Neural cell (in vitro differentiated cells): ENCODE measurements around the gene CFAP97D1. TPM values are rescaled to one million over a fixed set of nuclear protein-coding genes. Genes with fewer than 3 reads are reported as not detected.

Experiments
- H2AFZ ChIP-seq: fragments of 200-600, 300-800 bp; sonication (generic), shearing (Covaris generic); 2 replicates; pipeline ENCODE4 v1.6.0; 2014; ENCODE audit warnings: low read depth, mild to moderate bottlenecking, antibody characterized with exemption, low read length, moderate library complexity
- H3F3A ChIP-seq: fragments of 200-600 bp; shearing (Covaris generic); 2 replicates; pipeline ENCODE4 v1.6.1; 2016; ENCODE audit warnings: mild to moderate bottlenecking, moderate library complexity, mixed read lengths, antibody characterized with exemption, low read length; ENCODE audit not compliant: insufficient read depth, poor library complexity, severe bottlenecking
- H3K27ac ChIP-seq: fragments of 200-600, 300-800 bp; sonication (generic), shearing (Covaris generic); 2 replicates; pipeline ENCODE4 v1.5.1; 2014; ENCODE audit warnings: mild to moderate bottlenecking, low read length, moderate library complexity
- H3K27me3 ChIP-seq: fragments of 300-800, 200-600 bp; sonication (generic), shearing (Covaris generic); 2 replicates; pipeline ENCODE4 v1.6.0; 2014; ENCODE audit warnings: mild to moderate bottlenecking, low read depth, low read length, moderate library complexity; ENCODE audit not compliant: insufficient read depth
- H3K36me3 ChIP-seq: fragments of 300-800, 200-600 bp; sonication (generic), shearing (Covaris generic); 2 replicates; pipeline ENCODE4 v1.5.1; 2014; ENCODE audit warnings: mild to moderate bottlenecking, antibody characterized with exemption, low read length, moderate library complexity; ENCODE audit not compliant: insufficient read depth
- H3K4me2 ChIP-seq: fragments of 300-800, 200-600 bp; sonication (generic), shearing (Covaris generic); 2 replicates; pipeline ENCODE4 v1.6.0; 2014; ENCODE audit warnings: mild to moderate bottlenecking, low read length
- H3K4me3 ChIP-seq: fragments of 300-800, 200-600 bp; sonication (generic), shearing (Covaris generic); 2 replicates; pipeline ENCODE4 v1.5.1; 2014; ENCODE audit warnings: mild to moderate bottlenecking, low read length, moderate library complexity
- H3K79me2 ChIP-seq: fragments of 200-600 bp; shearing (Covaris generic); replicated peaks from 2 replicates; pipeline ENCODE4 v1.6.0; 2014; ENCODE audit warnings: mild to moderate bottlenecking, low read length, moderate library complexity; ENCODE audit not compliant: insufficient read depth
- H3K9ac ChIP-seq: fragments of 300-800, 200-600 bp; sonication (generic), shearing (Covaris generic); 2 replicates; pipeline ENCODE4 v1.6.1; 2016; ENCODE audit warnings: mild to moderate bottlenecking, low read length, mixed read lengths
- H3K9me2 ChIP-seq: fragments of 200-600 bp; shearing (Covaris generic); 2 replicates; pipeline ENCODE4 v1.6.1; 2016; ENCODE audit warnings: mild to moderate bottlenecking, low read length, mixed read lengths; ENCODE audit not compliant: insufficient read depth
- H3K9me3 ChIP-seq: fragments of 200-600, 300-800 bp; sonication (generic), shearing (Covaris generic); 2 replicates; pipeline ENCODE4 v1.6.1; 2016; ENCODE audit warnings: mild to moderate bottlenecking, mixed run types, low read length, moderate library complexity, mixed read lengths
- H4K20me1 ChIP-seq: fragments of 200-600 bp; shearing (Covaris generic); 2 replicates; pipeline ENCODE4 v1.6.1; 2016; ENCODE audit warnings: mild to moderate bottlenecking, mixed run types; ENCODE audit not compliant: insufficient read depth
- EP300 ChIP-seq: fragments of 450-650 bp; conservative IDR thresholded peaks from 2 replicates; pipeline ENCODE4 v1.6.1; 2014; ENCODE audit warnings: antibody characterized with exemption, mild to moderate bottlenecking, moderate library complexity; ENCODE audit not compliant: poor library complexity, severe bottlenecking
- EZH2 ChIP-seq: fragments of 200-600, 300-800 bp; shearing (Covaris generic), sonication (generic); IDR thresholded peaks from 2 replicates; pipeline ENCODE4 v1.6.1; 2014; ENCODE audit warnings: antibody characterized with exemption, low read length, borderline replicate concordance, mild to moderate bottlenecking; ENCODE audit not compliant: insufficient read depth, poor library complexity, severe bottlenecking
- MXI1 ChIP-seq: fragments of 450-650 bp; conservative IDR thresholded peaks from 2 replicates; pipeline ENCODE4 v1.6.1; 2014; ENCODE audit warnings: antibody characterized with exemption, mild to moderate bottlenecking; ENCODE audit not compliant: poor library complexity, severe bottlenecking
- POLR2AphosphoS5 ChIP-seq: IDR thresholded peaks from 2 replicates; pipeline ENCODE4 v1.6.1; 2012
- RAD21 ChIP-seq: fragments of 450-650 bp; conservative IDR thresholded peaks from 2 replicates; pipeline ENCODE4 v1.6.1; 2014; ENCODE audit warnings: antibody characterized with exemption, mild to moderate bottlenecking, moderate library complexity
- SMC3 ChIP-seq: fragments of 450-650 bp; conservative IDR thresholded peaks from 2 replicates; pipeline ENCODE4 v1.6.1; 2014; ENCODE audit warnings: antibody characterized with exemption, mild to moderate bottlenecking, moderate library complexity; ENCODE audit not compliant: poor library complexity
- TAF1 ChIP-seq: IDR thresholded peaks from 2 replicates; pipeline ENCODE4 v1.6.1; 2012; ENCODE audit warnings: low read depth
- polyA plus RNA-seq: library from polyadenylated mRNA; depleted of rRNA; stranded (reverse); fragments of >200 nt; gene quantifications from 2 replicates; pipeline ENCODE4 v1.2.3, GENCODE V29; 2014
- TF ChIP-seq, protein P1 (sequence below): fragments of 450-650 bp; IDR thresholded peaks from 2 replicates; pipeline ENCODE4 v1.5.1; 2014; ENCODE audit warnings: antibody characterized with exemption, mild to moderate bottlenecking, moderate library complexity; ENCODE audit not compliant: poor library complexity, severe bottlenecking
- TF ChIP-seq, protein P2 (sequence below): IDR thresholded peaks from 2 replicates; pipeline ENCODE4 v1.6.1; 2012; ENCODE audit warnings: borderline replicate concordance

CFAP97D1 gene
- polyA plus RNA-seq, 1 donor from 2014 or later, result 0.09 TPM

DNA sequence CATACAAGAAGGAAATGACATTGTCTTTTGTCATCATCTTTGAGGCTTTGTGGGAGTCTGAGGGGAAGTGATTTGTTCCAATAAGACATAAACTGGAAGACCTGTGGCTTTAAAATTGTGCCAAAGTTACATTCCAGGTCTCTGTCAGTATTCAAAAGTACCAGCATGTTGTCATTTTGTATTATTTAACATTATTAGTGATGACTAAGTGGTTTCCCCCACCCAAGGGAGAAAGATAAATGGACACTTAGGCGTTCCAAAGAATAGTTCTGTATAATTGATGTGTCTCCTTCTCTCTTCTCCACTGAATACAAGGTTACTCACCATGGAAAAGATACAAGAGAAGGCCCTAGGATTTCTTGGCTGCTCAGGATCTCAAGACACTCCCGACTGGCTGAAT, 3.8 kb downstream of the CFAP97D1 start:
- H3K9me2 ChIP-seq, result no peaks in the 10 kb centered on the region
- no peaks in the 10 kb centered on the region for H3K36me3 ChIP-seq
- TF ChIP-seq EP300, result no peak
- TF ChIP-seq RAD21, result no peak
- TF ChIP-seq, protein P1, sequence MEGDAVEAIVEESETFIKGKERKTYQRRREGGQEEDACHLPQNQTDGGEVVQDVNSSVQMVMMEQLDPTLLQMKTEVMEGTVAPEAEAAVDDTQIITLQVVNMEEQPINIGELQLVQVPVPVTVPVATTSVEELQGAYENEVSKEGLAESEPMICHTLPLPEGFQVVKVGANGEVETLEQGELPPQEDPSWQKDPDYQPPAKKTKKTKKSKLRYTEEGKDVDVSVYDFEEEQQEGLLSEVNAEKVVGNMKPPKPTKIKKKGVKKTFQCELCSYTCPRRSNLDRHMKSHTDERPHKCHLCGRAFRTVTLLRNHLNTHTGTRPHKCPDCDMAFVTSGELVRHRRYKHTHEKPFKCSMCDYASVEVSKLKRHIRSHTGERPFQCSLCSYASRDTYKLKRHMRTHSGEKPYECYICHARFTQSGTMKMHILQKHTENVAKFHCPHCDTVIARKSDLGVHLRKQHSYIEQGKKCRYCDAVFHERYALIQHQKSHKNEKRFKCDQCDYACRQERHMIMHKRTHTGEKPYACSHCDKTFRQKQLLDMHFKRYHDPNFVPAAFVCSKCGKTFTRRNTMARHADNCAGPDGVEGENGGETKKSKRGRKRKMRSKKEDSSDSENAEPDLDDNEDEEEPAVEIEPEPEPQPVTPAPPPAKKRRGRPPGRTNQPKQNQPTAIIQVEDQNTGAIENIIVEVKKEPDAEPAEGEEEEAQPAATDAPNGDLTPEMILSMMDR, result no peak
- no peak for TF ChIP-seq MXI1
- no peak for TF ChIP-seq SMC3
- no peak for TF ChIP-seq TAF1
- TF ChIP-seq, protein P2, sequence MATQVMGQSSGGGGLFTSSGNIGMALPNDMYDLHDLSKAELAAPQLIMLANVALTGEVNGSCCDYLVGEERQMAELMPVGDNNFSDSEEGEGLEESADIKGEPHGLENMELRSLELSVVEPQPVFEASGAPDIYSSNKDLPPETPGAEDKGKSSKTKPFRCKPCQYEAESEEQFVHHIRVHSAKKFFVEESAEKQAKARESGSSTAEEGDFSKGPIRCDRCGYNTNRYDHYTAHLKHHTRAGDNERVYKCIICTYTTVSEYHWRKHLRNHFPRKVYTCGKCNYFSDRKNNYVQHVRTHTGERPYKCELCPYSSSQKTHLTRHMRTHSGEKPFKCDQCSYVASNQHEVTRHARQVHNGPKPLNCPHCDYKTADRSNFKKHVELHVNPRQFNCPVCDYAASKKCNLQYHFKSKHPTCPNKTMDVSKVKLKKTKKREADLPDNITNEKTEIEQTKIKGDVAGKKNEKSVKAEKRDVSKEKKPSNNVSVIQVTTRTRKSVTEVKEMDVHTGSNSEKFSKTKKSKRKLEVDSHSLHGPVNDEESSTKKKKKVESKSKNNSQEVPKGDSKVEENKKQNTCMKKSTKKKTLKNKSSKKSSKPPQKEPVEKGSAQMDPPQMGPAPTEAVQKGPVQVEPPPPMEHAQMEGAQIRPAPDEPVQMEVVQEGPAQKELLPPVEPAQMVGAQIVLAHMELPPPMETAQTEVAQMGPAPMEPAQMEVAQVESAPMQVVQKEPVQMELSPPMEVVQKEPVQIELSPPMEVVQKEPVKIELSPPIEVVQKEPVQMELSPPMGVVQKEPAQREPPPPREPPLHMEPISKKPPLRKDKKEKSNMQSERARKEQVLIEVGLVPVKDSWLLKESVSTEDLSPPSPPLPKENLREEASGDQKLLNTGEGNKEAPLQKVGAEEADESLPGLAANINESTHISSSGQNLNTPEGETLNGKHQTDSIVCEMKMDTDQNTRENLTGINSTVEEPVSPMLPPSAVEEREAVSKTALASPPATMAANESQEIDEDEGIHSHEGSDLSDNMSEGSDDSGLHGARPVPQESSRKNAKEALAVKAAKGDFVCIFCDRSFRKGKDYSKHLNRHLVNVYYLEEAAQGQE, result no peak
- H2AFZ ChIP-seq, result no peak overlapping the region
- no peaks in the 10 kb centered on the region for H3K27me3 ChIP-seq
- no peak overlapping the region for H3K4me3 ChIP-seq
- H3F3A ChIP-seq, result no peaks in the 10 kb centered on the region
- no peaks in the 10 kb centered on the region for H4K20me1 ChIP-seq
- H3K27ac ChIP-seq, result no peak overlapping the region
- H3K9me3 ChIP-seq, result no peaks in the 10 kb centered on the region
- H3K4me2 ChIP-seq, result no peak overlapping the region
- no peaks in the 10 kb centered on the region for H3K79me2 ChIP-seq
- H3K9ac ChIP-seq, result no peak overlapping the region

DNA sequence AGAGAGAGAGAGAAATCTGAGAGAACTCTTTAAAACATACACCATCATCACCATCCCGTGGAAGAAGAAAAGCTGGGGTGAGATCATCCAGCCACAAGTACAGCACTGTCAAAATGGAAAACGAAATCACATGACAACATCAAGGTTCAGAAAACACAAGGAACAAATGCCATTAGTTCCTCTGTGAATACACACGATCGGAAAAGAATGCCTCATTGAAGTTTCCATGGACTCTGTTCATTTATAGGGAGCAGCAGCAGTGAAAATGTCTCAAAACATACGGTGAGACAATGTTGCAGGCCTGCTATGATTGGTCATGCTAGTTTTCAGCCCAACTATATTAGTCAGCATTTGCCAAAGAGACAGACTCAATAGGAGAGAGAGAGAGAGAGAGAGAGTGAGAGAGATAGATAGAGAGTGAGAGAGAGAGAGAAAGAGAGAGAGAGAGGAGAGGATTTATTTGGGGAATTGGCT, 4.4 kb downstream of the CFAP97D1 start:
- H3K4me3 ChIP-seq, result no peak overlapping the region
- no peaks in the 10 kb centered on the region for H3K9me2 ChIP-seq
- H3K9me3 ChIP-seq, result no peaks in the 10 kb centered on the region
- no peaks in the 10 kb centered on the region for H3K27me3 ChIP-seq
- no peak overlapping the region for H2AFZ ChIP-seq
- H3F3A ChIP-seq, result no peaks in the 10 kb centered on the region
- H3K36me3 ChIP-seq, result no peaks in the 10 kb centered on the region
- H3K4me2 ChIP-seq, result no peak overlapping the region
- no peak overlapping the region for H3K9ac ChIP-seq
- no peaks in the 10 kb centered on the region for H3K79me2 ChIP-seq
- TF ChIP-seq POLR2AphosphoS5, result no peak
- TF ChIP-seq MXI1, result no peak
- TF ChIP-seq TAF1, result no peak
- TF ChIP-seq RAD21, result no peak
- no peak for TF ChIP-seq EP300
- TF ChIP-seq EZH2, result no peak
- TF ChIP-seq, protein P2, result no peak
- TF ChIP-seq SMC3, result no peak
- H4K20me1 ChIP-seq, result no peaks in the 10 kb centered on the region
- H3K27ac ChIP-seq, result no peak overlapping the region
